ENCODE measurements around the gene MED7.

MED7 gene

GRCh38 chr5:157100140-157100679, 42.5 kb downstream of the MED7 start:
- peak; percentile 53 for DNase-seq

GRCh38 chr5:157088342-157088990, 54.2 kb downstream of the MED7 start:
- no peak for DNase-seq

Data from CD4-positive, alpha-beta T cell treated with Interleukin-15 for 1 hour (primary cell).